H1 (cell line): Measurements from ENCODE around the gene CSNK1A1. TPM values are rescaled to one million over a fixed set of nuclear protein-coding genes. Genes with fewer than 3 reads are reported as not detected.

ENCODE experiments used
- BCL11A ChIP-seq, 2 experiments: IDR thresholded peaks; one replicate each; pipeline ENCODE4 v1.6.1; 2011; ENCODE audit warnings: low read depth in 2 of 2, low read length in 2 of 2, mild to moderate bottlenecking in 2 of 2
- CBX8 ChIP-seq: fragments of 300-800, 300-1000 bp; sonication (generic); IDR thresholded peaks from 2 replicates; pipeline ENCODE4 v1.7.1; 2016; ENCODE audit warnings: low read depth, low read length, borderline replicate concordance
- CHD2 ChIP-seq: IDR thresholded peaks from 2 replicates; pipeline ENCODE4 v1.6.1; 2012; ENCODE audit warnings: low read length, improper control_type of control experiment
- EGR1 ChIP-seq: IDR thresholded peaks from 2 replicates; pipeline ENCODE4 v1.6.1; 2011; ENCODE audit warnings: low read depth, low read length, borderline replicate concordance
- GTF2F1 ChIP-seq: IDR thresholded peaks from 2 replicates; pipeline ENCODE4 v1.6.1; 2012; ENCODE audit warnings: low read depth, low read length, improper control_type of control experiment, borderline replicate concordance
- HDAC6 ChIP-seq: IDR thresholded peaks from one replicate; pipeline ENCODE4 v1.7.1; 2012; ENCODE audit warnings: low read depth, mild to moderate bottlenecking, inconsistent platforms, low read length, moderate library complexity
- KDM4A ChIP-seq: IDR thresholded peaks from one replicate; pipeline ENCODE4 v1.7.1; 2012; ENCODE audit warnings: low read depth, mild to moderate bottlenecking, moderate library complexity, low read length, inconsistent platforms; ENCODE audit not compliant: severe bottlenecking
- SAP30 ChIP-seq: fragments of 300-600 bp; sonication (generic); IDR thresholded peaks from 2 replicates; pipeline ENCODE4 v1.7.1; 2012; ENCODE audit warnings: low read length, moderate library complexity, mild to moderate bottlenecking, inconsistent platforms; ENCODE audit not compliant: insufficient read depth, insufficient replicate concordance
- SP1 ChIP-seq: IDR thresholded peaks from 2 replicates; pipeline ENCODE4 v1.6.1; 2011; ENCODE audit warnings: low read depth, low read length
- TAF1 ChIP-seq: IDR thresholded peaks from 2 replicates; pipeline ENCODE4 v1.6.1; 2011; ENCODE audit warnings: mild to moderate bottlenecking, low read depth, low read length
- polyA plus RNA-seq, 7 experiments: library from polyadenylated mRNA; depleted of rRNA in 3 of 7; stranded (reverse) in 5 of 7; unstranded in 2 of 7; fragments of >200 nt in 5 of 7; fragments of 200-250 nt in 2 of 7; gene quantifications; 1 replicate in 5 of 7; 2 replicates in 1 of 7; 4 replicates in 1 of 7; pipeline versions ENCODE4 v1.2.1 to v1.2.3, GENCODE V29; 2011 to 2013; ENCODE audit warnings: missing spikeins in 2 of 7, mixed read lengths in 2 of 7
- total RNA-seq: library from RNA; stranded (reverse); fragmentation: NEBNext Ultra II Directional; extraction: Animal tissue kit (Norgen Biotek cat#: 25700); gene quantifications from 2 replicates; pipeline ENCODE4 v1.2.1, GENCODE V29; 2021

Gene CSNK1A1
- total and polyA plus RNA-seq, 2 of the 8 experiments (the other 6 are each of a cell fraction or from before 2014, with no cell fraction given), result 61.2 to 244 TPM

- TF ChIP-seq BCL11A (IDR thresholded peaks at IDR 0.05; ENCODE audit: low read depth in 2 of 2, low read length in 2 of 2), result no peak
- TF ChIP-seq KDM4A, result no peak
- TF ChIP-seq TAF1, result peak; percentile 74
- peak; percentile 79 for TF ChIP-seq SAP30
- TF ChIP-seq SP1, result no peak
- no peak for TF ChIP-seq CHD2
- no peak for TF ChIP-seq HDAC6
- TF ChIP-seq EGR1, result no peak
- no peak for TF ChIP-seq GTF2F1
- no peak for TF ChIP-seq CBX8
- TF ChIP-seq, all 59 proteins: peak for 11
Measured at GRCh38 chr5:149549461-149550267, 1.6 kb downstream of the CSNK1A1 start (continued).
